ENCODE results near the gene CSMD2. TPM values are rescaled to one million over a fixed set of nuclear protein-coding genes. Genes with fewer than 3 reads are reported as not detected.
A peak's percentile ranks its signal among the peaks of the same experiment; 100 is the strongest.

Gene CSMD2
- total RNA-seq, 2 experiments from 2014 or later: not detected

GRCh38 chr1:33867684-33868083 lies 297.3 kb downstream of the CSMD2 start:
- ChIA-PET CTCF (no interaction called here), POLR2A (no interaction called here)
- ATAC-seq (ENCODE audit: poor library complexity) (no peak), DNase-seq (peak in 1 of 14 experiments; percentile 0)
- TF ChIP-seq, protein P1, sequence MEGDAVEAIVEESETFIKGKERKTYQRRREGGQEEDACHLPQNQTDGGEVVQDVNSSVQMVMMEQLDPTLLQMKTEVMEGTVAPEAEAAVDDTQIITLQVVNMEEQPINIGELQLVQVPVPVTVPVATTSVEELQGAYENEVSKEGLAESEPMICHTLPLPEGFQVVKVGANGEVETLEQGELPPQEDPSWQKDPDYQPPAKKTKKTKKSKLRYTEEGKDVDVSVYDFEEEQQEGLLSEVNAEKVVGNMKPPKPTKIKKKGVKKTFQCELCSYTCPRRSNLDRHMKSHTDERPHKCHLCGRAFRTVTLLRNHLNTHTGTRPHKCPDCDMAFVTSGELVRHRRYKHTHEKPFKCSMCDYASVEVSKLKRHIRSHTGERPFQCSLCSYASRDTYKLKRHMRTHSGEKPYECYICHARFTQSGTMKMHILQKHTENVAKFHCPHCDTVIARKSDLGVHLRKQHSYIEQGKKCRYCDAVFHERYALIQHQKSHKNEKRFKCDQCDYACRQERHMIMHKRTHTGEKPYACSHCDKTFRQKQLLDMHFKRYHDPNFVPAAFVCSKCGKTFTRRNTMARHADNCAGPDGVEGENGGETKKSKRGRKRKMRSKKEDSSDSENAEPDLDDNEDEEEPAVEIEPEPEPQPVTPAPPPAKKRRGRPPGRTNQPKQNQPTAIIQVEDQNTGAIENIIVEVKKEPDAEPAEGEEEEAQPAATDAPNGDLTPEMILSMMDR (IDR thresholded peaks at IDR 0.05): no peak
- no peaks in the 10 kb centered on the region for H3K4me1 ChIP-seq (ENCODE audit: insufficient read depth, low read length)
- H3K27me3 ChIP-seq (ENCODE audit: control insufficient read depth in 1 of 2, insufficient read depth in 2 of 2, low read length in 2 of 2): peaks cover 0 to 8% of the 10 kb centered on the region in 2 experiments
- Mint-ChIP-seq H3K4me3 (no peak overlapping the region), H3K36me3 (ENCODE audit: low read depth) (no peaks in the 10 kb centered on the region), H3K4me1 (ENCODE audit: low read depth) (no peaks in the 10 kb centered on the region), H3K27ac (no peak overlapping the region), H3K27me3 (peaks cover 45% of the 10 kb centered on the region), H3K9me3 (no peaks in the 10 kb centered on the region)
- no peak overlapping the region for H3K4me3 ChIP-seq (ENCODE audit: low read length)
- intact Hi-C loops (cut with DNase I, micrococcal nuclease): no loop called here
- no peak overlapping the region for H3K27ac ChIP-seq (ENCODE audit: low read depth in 1 of 2, low read length in 2 of 2)
- H3K36me3 ChIP-seq (ENCODE audit: insufficient read depth, low read length): no peaks in the 10 kb centered on the region
- H3K9me3 ChIP-seq (ENCODE audit: control insufficient read depth in 1 of 2, insufficient read depth in 1 of 2, low read length in 2 of 2): no peaks in the 10 kb centered on the region

GRCh38 chr1:33866281-33866680 lies 298.7 kb downstream of the CSMD2 start:
- Histone ChIP-seq H3K4me3 (ENCODE audit: low read length) (no peak overlapping the region), H3K9me3 (ENCODE audit: control insufficient read depth in 1 of 2, insufficient read depth in 1 of 2, low read length in 2 of 2) (no peaks in the 10 kb centered on the region), H3K4me1 (ENCODE audit: insufficient read depth, low read length) (no peaks in the 10 kb centered on the region), H3K27me3 (ENCODE audit: control insufficient read depth in 1 of 2, insufficient read depth in 2 of 2, low read length in 2 of 2) (peaks cover 0 to 8% of the 10 kb centered on the region in 2 experiments), H3K27ac (ENCODE audit: low read depth in 1 of 2, low read length in 2 of 2) (no peak overlapping the region), H3K36me3 (ENCODE audit: insufficient read depth, low read length) (no peaks in the 10 kb centered on the region)
- POLR2A ChIA-PET: no interaction called here
- ATAC-seq (ENCODE audit: poor library complexity) (no peak), DNase-seq (no peak)
- H3K4me1 Mint-ChIP-seq (ENCODE audit: low read depth): no peaks in the 10 kb centered on the region
- H3K9me3 Mint-ChIP-seq: no peaks in the 10 kb centered on the region
- H3K27ac Mint-ChIP-seq: no peak overlapping the region
- TF ChIP-seq, protein P1 (IDR thresholded peaks at IDR 0.05): no peak
- intact Hi-C loops (cut with DNase I, micrococcal nuclease): no loop called here
- H3K27me3 Mint-ChIP-seq: peaks cover 45% of the 10 kb centered on the region
- H3K36me3 Mint-ChIP-seq (ENCODE audit: low read depth): no peaks in the 10 kb centered on the region
- H3K4me3 Mint-ChIP-seq: no peak overlapping the region
- CTCF ChIA-PET: no interaction called here

GRCh38 chr1:33864460-33865389 lies 300.3 kb downstream of the CSMD2 start:
- TF ChIP-seq, protein P1 (IDR thresholded peaks at IDR 0.05): no peak
- no peaks in the 10 kb centered on the region for H3K4me1 ChIP-seq (ENCODE audit: insufficient read depth, low read length)
- no peak overlapping the region for H3K4me3 Mint-ChIP-seq
- ChIA-PET POLR2A (no interaction called here), CTCF (no interaction called here)
- intact Hi-C loops (cut with DNase I, micrococcal nuclease): no loop called here
- no peak overlapping the region for H3K4me3 ChIP-seq (ENCODE audit: low read length)
- no peak overlapping the region for H3K27ac ChIP-seq (ENCODE audit: low read depth in 1 of 2, low read length in 2 of 2)
- no peaks in the 10 kb centered on the region for H3K9me3 Mint-ChIP-seq
- no peak overlapping the region for H3K27ac Mint-ChIP-seq
- H3K27me3 Mint-ChIP-seq: peaks cover 49% of the 10 kb centered on the region
- H3K9me3 ChIP-seq (ENCODE audit: control insufficient read depth in 1 of 2, insufficient read depth in 1 of 2, low read length in 2 of 2): no peaks in the 10 kb centered on the region
- ATAC-seq (ENCODE audit: poor library complexity) (no peak), DNase-seq (no peak)
- no peaks in the 10 kb centered on the region for H3K36me3 ChIP-seq (ENCODE audit: insufficient read depth, low read length)
- H3K27me3 ChIP-seq (ENCODE audit: control insufficient read depth in 1 of 2, insufficient read depth in 2 of 2, low read length in 2 of 2): peaks cover 0 to 8% of the 10 kb centered on the region in 2 experiments
- H3K4me1 Mint-ChIP-seq (ENCODE audit: low read depth): no peaks in the 10 kb centered on the region
- H3K36me3 Mint-ChIP-seq (ENCODE audit: low read depth): no peaks in the 10 kb centered on the region

Data from CD4-positive, alpha-beta T cell (primary cell).